Nucleus accumbens (tissue), 56 donors: ENCODE data around the gene NAA40.
"Not testable (repeated sequence)": the region's sequence is repeated elsewhere in the genome, so short reads cannot be mapped to it uniquely, and the experiment has no call there.

Experiments used
- DNase-seq, 56 donors: peaks; one replicate each; lab custom pipeline; 2025; lab: John Stamatoyannopoulos, UW

Gene NAA40

GRCh38 chr11:63933459-63933858 is 5.3 kb upstream of the NAA40 start:
- DNase-seq = peak in 13 of 56 donors; percentile 11 to 48 (median 34)

- DNase-seq = peak in 1 of 56 donors; percentile 45
Measured at GRCh38 chr11:63937713-63938478, 906 bp upstream of the NAA40 start.

GRCh38 chr11:63939397-63939891 is 642 bp downstream of the NAA40 start:
- DNase-seq = peak in 4 of 56 donors; percentile 25 to 45 (median 38)

- DNase-seq = no peak
Measured at GRCh38 chr11:63940786-63941185, 2.0 kb downstream of the NAA40 start.

- no peak for DNase-seq
Measured at GRCh38 chr11:63941901-63942300, 3.1 kb downstream of the NAA40 start.

- no peak for DNase-seq
Measured at GRCh38 chr11:63942803-63943202, 4.0 kb downstream of the NAA40 start.

GRCh38 chr11:63944987-63945386 is 6.2 kb downstream of the NAA40 start:
- DNase-seq = peak in 3 of 56 donors; percentile 3 to 26 (median 12)

GRCh38 chr11:63945477-63946163 is 6.8 kb downstream of the NAA40 start:
- DNase-seq = peak in 54 of 56 donors; percentile 9 to 86 (median 64)

GRCh38 chr11:63951779-63952536 is 13.2 kb downstream of the NAA40 start:
- DNase-seq = no peak

GRCh38 chr11:63952570-63952969 is 13.8 kb downstream of the NAA40 start:
- no peak for DNase-seq

GRCh38 chr11:63958008-63958407 is 19.2 kb downstream of the NAA40 start:
- no peak for DNase-seq

GRCh38 chr11:63961608-63962412 is 23.0 kb downstream of the NAA40 start:
- DNase-seq = no peak

GRCh38 chr11:63963895-63964294 is 25.1 kb downstream of the NAA40 start:
- DNase-seq = not testable (repeated sequence)

GRCh38 chr11:63966444-63966843 is 27.6 kb downstream of the NAA40 start:
- DNase-seq = no peak

- no peak for DNase-seq
Measured at GRCh38 chr11:63969461-63969860, 30.7 kb downstream of the NAA40 start.

GRCh38 chr11:63970902-63971301 is 32.1 kb downstream of the NAA40 start:
- no peak for DNase-seq

- DNase-seq = not testable (repeated sequence)
Measured at GRCh38 chr11:63973912-63974258, 35.1 kb downstream of the NAA40 start.

GRCh38 chr11:63974259-63975143 is 35.7 kb downstream of the NAA40 start, which contains the start of gene COX8A:
COX8A (plus strand) TSS chr11:63974620; CDS start chr11:63974681, 61 bp downstream.
- peak; percentile 84 to 100 (median 98) for DNase-seq
